Esophagus squamous epithelium (tissue), 5 donors: Measurements from ENCODE around the gene COPZ1. TPM values are rescaled to one million over a fixed set of nuclear protein-coding genes. Genes with fewer than 3 reads are reported as not detected.
A peak's percentile ranks its signal among the peaks of the same experiment; 100 is the strongest.

Source experiments
- DNase-seq: peaks from one replicate; lab custom pipeline; 2025; lab: John Stamatoyannopoulos, UW
- H3K27ac ChIP-seq, 4 donors: fragments of 200-600 bp; sonication (generic); one replicate each; pipeline ENCODE4 v1.5.1; 2016 to 2019; ENCODE audit warnings: mild to moderate bottlenecking in 1 of 4
- H3K27me3 ChIP-seq, 4 donors: fragments of 200-600 bp; sonication (generic); 1 replicate in 3 of 4; 2 replicates in 1 of 4; pipeline versions ENCODE4 v1.5.1 to v1.6.0; 2017 to 2021; ENCODE audit warnings: antibody characterized with exemption in 1 of 4
- H3K36me3 ChIP-seq, 3 donors: fragments of 200-600 bp; sonication (generic); one replicate each; pipeline ENCODE4 v1.5.1; 2016 to 2019
- H3K4me1 ChIP-seq, 3 donors: fragments of 200-600 bp; sonication (generic); one replicate each; pipeline ENCODE4 v1.5.1; 2017 to 2019
- H3K4me3 ChIP-seq, 4 donors: fragments of 200-600 bp; sonication (generic); 1 replicate in 3 of 4; 2 replicates in 1 of 4; pipeline ENCODE4 v1.5.1; 2016 to 2019; ENCODE audit warnings: mild to moderate bottlenecking in 2 of 4, moderate library complexity in 1 of 4
- H3K9me3 ChIP-seq, 3 donors: fragments of 200-600 bp; sonication (generic); one replicate each; pipeline ENCODE4 v1.5.1; 2016 to 2019
- POLR2A ChIP-seq, 4 donors: fragments of 450-650 bp; IDR thresholded peaks; one replicate each; pipeline ENCODE4 v1.6.1; 2017; ENCODE audit warnings: antibody characterized with exemption in 4 of 4, mild to moderate bottlenecking in 4 of 4, moderate library complexity in 3 of 4
- WGBS, 2 donors: methylation state at CpG; one replicate each; pipeline ENCODE4 v1.1.5; 2018; 5-methylcytosine and 5-hydroxymethylcytosine counted together
- intact Hi-C: fragments of 100-400 bp; cut with DNase I; formaldehyde crosslinking; loops from one replicate; pipeline ENCODE4 v1.15.0; 2022
- total RNA-seq, 4 donors: library from RNA; depleted of rRNA; stranded (reverse); fragments of >200 nt; gene quantifications; one replicate each; pipeline ENCODE4 v1.1.0, GENCODE V29; 2016
- TF ChIP-seq, protein P1 (sequence below), 6 experiments: fragments of 450-650 bp in 4 of 6; fragments of 200-600 bp in 2 of 6; sonication (generic) in 2 of 6; IDR thresholded peaks; one replicate each; pipeline ENCODE4 v1.5.1; 2016 to 2019; ENCODE audit warnings: antibody characterized with exemption in 6 of 6, mild to moderate bottlenecking in 4 of 6, moderate library complexity in 4 of 6
- donor health status: DM: yes; HTN: yes; CAD: no.

Gene COPZ1
- total RNA-seq, 4 donors from 2014 or later: 68.1 to 153 (median 97.9) TPM

- intact Hi-C loops: loop anchor here (10.0 kb wide), 1 partner anchor 74 kb away; no protein-coding TSS in a partner anchor
- Histone ChIP-seq H3K4me3 (peak overlapping the region; percentile 15 to 54 (median 32)), H3K27me3 (no peaks in the 10 kb centered on the region), H3K36me3 (peaks cover 0 to 49% (median 4%) of the 10 kb centered on the region in 3 donors), H3K4me1 (peaks cover 28 to 59% (median 32%) of the 10 kb centered on the region in 3 donors), H3K9me3 (no peaks in the 10 kb centered on the region), H3K27ac (peak overlapping the region; percentile 44 to 84 (median 76))
- 20 to 39% methylated on average over 21 to 30 of the region's 40 CpGs for WGBS, 2 donors
- DNase-seq: peak; percentile 46
- TF ChIP-seq POLR2A (IDR thresholded peaks at IDR 0.05): no peak
- TF ChIP-seq, protein P1, sequence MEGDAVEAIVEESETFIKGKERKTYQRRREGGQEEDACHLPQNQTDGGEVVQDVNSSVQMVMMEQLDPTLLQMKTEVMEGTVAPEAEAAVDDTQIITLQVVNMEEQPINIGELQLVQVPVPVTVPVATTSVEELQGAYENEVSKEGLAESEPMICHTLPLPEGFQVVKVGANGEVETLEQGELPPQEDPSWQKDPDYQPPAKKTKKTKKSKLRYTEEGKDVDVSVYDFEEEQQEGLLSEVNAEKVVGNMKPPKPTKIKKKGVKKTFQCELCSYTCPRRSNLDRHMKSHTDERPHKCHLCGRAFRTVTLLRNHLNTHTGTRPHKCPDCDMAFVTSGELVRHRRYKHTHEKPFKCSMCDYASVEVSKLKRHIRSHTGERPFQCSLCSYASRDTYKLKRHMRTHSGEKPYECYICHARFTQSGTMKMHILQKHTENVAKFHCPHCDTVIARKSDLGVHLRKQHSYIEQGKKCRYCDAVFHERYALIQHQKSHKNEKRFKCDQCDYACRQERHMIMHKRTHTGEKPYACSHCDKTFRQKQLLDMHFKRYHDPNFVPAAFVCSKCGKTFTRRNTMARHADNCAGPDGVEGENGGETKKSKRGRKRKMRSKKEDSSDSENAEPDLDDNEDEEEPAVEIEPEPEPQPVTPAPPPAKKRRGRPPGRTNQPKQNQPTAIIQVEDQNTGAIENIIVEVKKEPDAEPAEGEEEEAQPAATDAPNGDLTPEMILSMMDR (IDR thresholded peaks at IDR 0.05): peak; percentile 66 to 90 (median 84)
Observed at GRCh38 chr12:54368709-54369596, 44.0 kb downstream of the COPZ1 start.

GRCh38 chr12:54369597-54370131 lies 44.7 kb downstream of the COPZ1 start:
- TF ChIP-seq, protein P1 (IDR thresholded peaks at IDR 0.05): no peak
- TF ChIP-seq POLR2A (IDR thresholded peaks at IDR 0.05): no peak
- intact Hi-C loops: loop anchor here (10.0 kb wide), 1 partner anchor 75 kb away; no protein-coding TSS in a partner anchor
- Histone ChIP-seq H3K27ac (peak overlapping the region; percentile 44 to 84 (median 76)), H3K36me3 (peaks cover 0 to 56% (median 4%) of the 10 kb centered on the region in 3 donors), H3K9me3 (no peaks in the 10 kb centered on the region), H3K4me3 (peak overlapping the region; percentile 15 to 54 (median 32)), H3K4me1 (peaks cover 33 to 66% (median 38%) of the 10 kb centered on the region in 3 donors), H3K27me3 (no peaks in the 10 kb centered on the region)
- WGBS, 2 donors: 75% methylated on average over 12 of the region's 21 CpGs; no CpG with 5 or more reads in 1 of the 2 donors
- no peak for DNase-seq

DNA sequence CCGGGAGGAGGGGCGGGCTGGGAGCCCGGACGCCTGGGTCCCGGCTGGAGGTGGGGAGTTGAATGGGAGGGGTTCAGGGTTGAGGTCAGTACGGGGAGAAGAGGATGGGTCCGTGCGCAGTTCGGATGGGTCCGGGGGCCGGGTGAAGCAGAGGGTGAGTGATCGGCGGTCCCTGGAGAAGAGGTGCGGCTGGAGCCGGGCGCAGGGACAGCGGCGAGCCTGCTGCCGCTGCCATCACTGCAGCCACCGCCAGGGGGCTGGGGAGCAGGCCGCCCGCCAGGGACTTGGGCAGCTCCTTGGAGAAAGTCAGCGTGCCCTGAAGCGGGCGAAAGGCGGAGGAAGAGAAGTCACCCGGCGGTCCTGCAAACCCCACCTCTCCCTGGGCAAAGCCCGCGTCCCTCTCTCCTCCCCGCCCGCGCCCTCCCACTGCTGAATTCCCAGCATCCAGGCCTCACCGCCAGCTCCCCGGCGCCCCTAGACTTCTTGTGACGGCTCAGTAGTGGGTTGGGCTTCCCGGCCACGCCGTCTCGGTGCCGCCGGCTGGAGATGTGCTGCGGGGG lies 45.3 kb downstream of the COPZ1 start:
- 28 to 29% methylated on average over 9 to 14 of the region's 44 CpGs for WGBS, 2 donors
- peaks cover 39 to 72% (median 44%) of the 10 kb centered on the region in 3 donors for H3K4me1 ChIP-seq
- intact Hi-C loops: no loop called here
- peak overlapping the region; percentile 44 to 84 (median 76) for H3K27ac ChIP-seq
- H3K27me3 ChIP-seq: no peaks in the 10 kb centered on the region
- H3K36me3 ChIP-seq: peaks cover 0 to 62% (median 4%) of the 10 kb centered on the region in 3 donors
- no peak for TF ChIP-seq POLR2A (IDR thresholded peaks at IDR 0.05)
- TF ChIP-seq, protein P1 (IDR thresholded peaks at IDR 0.05): peak; percentile 27 to 93 (median 90)
- no peak for DNase-seq
- no peaks in the 10 kb centered on the region for H3K9me3 ChIP-seq
- H3K4me3 ChIP-seq: peak overlapping the region; percentile 15 to 54 (median 32)

DNA sequence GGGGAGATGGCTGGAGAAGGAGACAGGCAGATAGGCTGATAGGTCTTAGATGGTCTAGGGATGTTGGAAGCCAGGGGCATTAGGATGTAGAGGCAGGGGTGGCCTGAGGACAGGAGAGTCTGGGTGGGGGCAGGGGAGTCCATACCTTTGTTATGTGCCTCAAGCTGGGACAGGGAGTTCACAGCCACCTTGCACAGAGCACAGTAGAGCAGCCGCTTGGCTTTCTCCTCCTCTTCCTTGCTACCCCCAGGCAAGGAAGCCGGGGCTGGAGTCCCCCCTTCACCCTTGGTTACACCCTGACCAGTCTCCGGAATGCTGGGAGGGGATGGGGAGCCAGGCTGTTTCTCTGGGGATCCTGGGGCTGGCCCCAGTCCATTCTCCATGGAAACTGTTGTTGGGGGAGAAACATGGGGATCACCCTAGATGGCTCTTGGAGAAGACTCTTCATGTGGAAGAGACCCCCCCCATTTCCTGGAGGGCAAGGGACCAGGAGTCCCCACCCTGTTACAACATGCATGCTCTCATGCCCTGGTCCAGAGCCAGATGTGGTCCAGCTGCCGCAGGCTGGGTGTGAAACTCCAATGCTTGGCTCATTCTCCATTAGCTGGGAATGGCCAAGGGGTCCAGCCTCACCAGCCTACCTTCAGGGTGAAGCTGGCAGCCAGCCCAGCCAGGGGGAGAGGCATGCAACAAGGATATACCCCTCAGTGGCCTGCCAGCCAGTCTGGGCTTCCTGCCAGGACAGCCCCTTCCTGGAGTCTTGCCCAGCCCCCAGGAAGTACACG lies 46.6 kb downstream of the COPZ1 start:
- Histone ChIP-seq H3K4me1 (peaks cover 45 to 85% (median 46%) of the 10 kb centered on the region in 3 donors), H3K27ac (peak overlapping the region; percentile 35 to 84 (median 76)), H3K9me3 (no peaks in the 10 kb centered on the region), H3K4me3 (no peak overlapping the region), H3K27me3 (no peaks in the 10 kb centered on the region), H3K36me3 (peaks cover 0 to 73% (median 5%) of the 10 kb centered on the region in 3 donors)
- TF ChIP-seq, protein P1 (IDR thresholded peaks at IDR 0.05): no peak
- no peak for TF ChIP-seq POLR2A (IDR thresholded peaks at IDR 0.05)
- DNase-seq: no peak
- intact Hi-C loops: no loop called here
- WGBS, 2 donors: 56 to 63% methylated on average over 2 to 4 of the region's 5 CpGs
